ENCODE measurements around the gene RHBDD1. TPM values are rescaled to one million over a fixed set of nuclear protein-coding genes. Genes with fewer than 3 reads are reported as not detected.

The RHBDD1 gene
- total RNA-seq, 1 experiment from 2014 or later = 28.0 TPM

DNA sequence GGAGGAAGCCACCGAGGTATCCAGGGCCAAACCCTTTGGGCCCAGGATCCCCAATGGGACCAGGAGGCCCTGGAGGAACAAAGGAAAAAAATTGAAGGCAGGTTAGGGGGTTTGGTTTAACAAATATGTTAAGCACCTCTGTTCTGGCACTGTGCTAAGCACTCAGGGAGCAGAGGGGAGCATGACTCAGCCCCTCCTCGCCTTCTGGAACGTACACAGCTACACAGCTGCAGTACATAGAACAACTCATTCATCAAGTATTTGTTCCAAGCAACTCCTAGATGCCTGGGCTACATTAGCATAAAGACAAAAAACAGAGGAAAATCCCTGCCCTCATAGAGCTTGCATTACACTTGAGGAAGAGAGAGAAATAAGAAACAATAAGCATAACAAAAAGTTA, 174.6 kb downstream of the RHBDD1 start:
- no TSS peak for BruUV-seq (replicated peaks)
- TF ChIP-seq CTCF (conservative IDR thresholded peaks at IDR 0.05; ENCODE audit: low read depth, low read length) (no peak), EZH2 (IDR thresholded peaks at IDR 0.05; ENCODE audit: borderline replicate concordance, low read depth, low read length, poor library complexity, severe bottlenecking) (no peak)
- Histone ChIP-seq H3K27me3 (replicated peaks; ENCODE audit: insufficient read depth, low read depth, low read length, poor library complexity) (no peaks in the 10 kb centered on the region), H3K4me3 (ENCODE audit: low read depth, low read length, poor library complexity, severe bottlenecking) (no peak overlapping the region), H3K4me1 (ENCODE audit: insufficient read depth, low read length, poor library complexity, severe bottlenecking) (no peaks in the 10 kb centered on the region), H3K27ac (ENCODE audit: low read depth, low read length, poor library complexity, severe bottlenecking) (no peak overlapping the region), H3K36me3 (ENCODE audit: insufficient read depth, low read length, poor library complexity, severe bottlenecking) (no peaks in the 10 kb centered on the region), H3K9me3 (ENCODE audit: low read depth, low read length, poor library complexity, severe bottlenecking) (no peaks in the 10 kb centered on the region)
- no peak for DNase-seq (ENCODE audit: low spot score)
- ChIA-PET POLR2A (ENCODE audit: low non-redundant PET) (no interaction called here), CTCF (no interaction called here)
- intact Hi-C loops (cut with micrococcal nuclease; ENCODE audit: unreplicated experiment) = no loop called here

- H3K27ac ChIP-seq (ENCODE audit: low read depth, low read length, poor library complexity, severe bottlenecking) = no peak overlapping the region
- no peak for TF ChIP-seq EZH2 (IDR thresholded peaks at IDR 0.05; ENCODE audit: borderline replicate concordance, low read depth, low read length, poor library complexity, severe bottlenecking)
- no peaks in the 10 kb centered on the region for H3K36me3 ChIP-seq (ENCODE audit: insufficient read depth, low read length, poor library complexity, severe bottlenecking)
- ChIA-PET CTCF (no interaction called here), POLR2A (ENCODE audit: low non-redundant PET) (no interaction called here)
- H3K4me1 ChIP-seq (ENCODE audit: insufficient read depth, low read length, poor library complexity, severe bottlenecking) = no peaks in the 10 kb centered on the region
- H3K4me3 ChIP-seq (ENCODE audit: low read depth, low read length, poor library complexity, severe bottlenecking) = no peak overlapping the region
- no peaks in the 10 kb centered on the region for H3K9me3 ChIP-seq (ENCODE audit: low read depth, low read length, poor library complexity, severe bottlenecking)
- no TSS peak for BruUV-seq (replicated peaks)
- H3K27me3 ChIP-seq (replicated peaks; ENCODE audit: insufficient read depth, low read depth, low read length, poor library complexity) = no peaks in the 10 kb centered on the region
- no peak for DNase-seq (ENCODE audit: low spot score)
- intact Hi-C loops (cut with micrococcal nuclease; ENCODE audit: unreplicated experiment) = no loop called here
These were observed 177.5 kb downstream of the RHBDD1 start for GRCh38 chr2:227013330-227013729.

GRCh38 chr2:227013881-227014280, 178.0 kb downstream of the RHBDD1 start:
- Histone ChIP-seq H3K4me3 (ENCODE audit: low read depth, low read length, poor library complexity, severe bottlenecking) (no peak overlapping the region), H3K27me3 (replicated peaks; ENCODE audit: insufficient read depth, low read depth, low read length, poor library complexity) (no peaks in the 10 kb centered on the region), H3K4me1 (ENCODE audit: insufficient read depth, low read length, poor library complexity, severe bottlenecking) (no peaks in the 10 kb centered on the region), H3K9me3 (ENCODE audit: low read depth, low read length, poor library complexity, severe bottlenecking) (no peaks in the 10 kb centered on the region), H3K27ac (ENCODE audit: low read depth, low read length, poor library complexity, severe bottlenecking) (no peak overlapping the region), H3K36me3 (ENCODE audit: insufficient read depth, low read length, poor library complexity, severe bottlenecking) (no peaks in the 10 kb centered on the region)
- DNase-seq (ENCODE audit: low spot score) = no peak
- no TSS peak for BruUV-seq (replicated peaks)
- intact Hi-C loops (cut with micrococcal nuclease; ENCODE audit: unreplicated experiment) = no loop called here
- CTCF ChIA-PET = no interaction called here
- TF ChIP-seq EZH2 (IDR thresholded peaks at IDR 0.05; ENCODE audit: borderline replicate concordance, low read depth, low read length, poor library complexity, severe bottlenecking) (no peak), CTCF (conservative IDR thresholded peaks at IDR 0.05; ENCODE audit: low read depth, low read length) (no peak)
- POLR2A ChIA-PET (ENCODE audit: low non-redundant PET) = no interaction called here

DNA sequence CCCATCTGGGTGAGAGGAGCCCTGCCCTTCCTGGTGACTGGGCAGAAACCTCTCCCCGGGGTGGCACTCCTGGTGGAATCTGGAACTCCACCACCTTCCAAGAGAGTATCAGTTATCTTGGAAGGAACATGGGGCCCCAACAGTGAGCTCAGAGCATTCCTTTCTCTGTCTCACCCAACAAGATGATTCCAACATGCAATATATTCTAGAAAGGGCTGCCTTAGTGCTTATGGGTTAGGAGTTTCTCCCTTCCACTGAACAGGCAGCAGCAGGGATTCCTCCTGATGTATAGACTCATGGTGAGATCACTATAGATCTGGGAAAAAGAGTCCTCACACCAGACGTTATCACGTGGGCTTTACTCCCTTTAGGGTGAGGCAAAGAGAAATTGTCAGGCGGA, 181.0 kb downstream of the RHBDD1 start:
- intact Hi-C loops (cut with micrococcal nuclease; ENCODE audit: unreplicated experiment) = no loop called here
- Histone ChIP-seq H3K27ac (ENCODE audit: low read depth, low read length, poor library complexity, severe bottlenecking) (no peak overlapping the region), H3K36me3 (ENCODE audit: insufficient read depth, low read length, poor library complexity, severe bottlenecking) (no peaks in the 10 kb centered on the region), H3K9me3 (ENCODE audit: low read depth, low read length, poor library complexity, severe bottlenecking) (no peaks in the 10 kb centered on the region), H3K4me1 (ENCODE audit: insufficient read depth, low read length, poor library complexity, severe bottlenecking) (no peaks in the 10 kb centered on the region), H3K4me3 (ENCODE audit: low read depth, low read length, poor library complexity, severe bottlenecking) (no peak overlapping the region), H3K27me3 (replicated peaks; ENCODE audit: insufficient read depth, low read depth, low read length, poor library complexity) (no peaks in the 10 kb centered on the region)
- no TSS peak for BruUV-seq (replicated peaks)
- TF ChIP-seq CTCF (conservative IDR thresholded peaks at IDR 0.05; ENCODE audit: low read depth, low read length) (no peak), EZH2 (IDR thresholded peaks at IDR 0.05; ENCODE audit: borderline replicate concordance, low read depth, low read length, poor library complexity, severe bottlenecking) (no peak)
- no peak for DNase-seq (ENCODE audit: low spot score)
- ChIA-PET CTCF (no interaction called here), POLR2A (ENCODE audit: low non-redundant PET) (no interaction called here)

Measured in A673 (cell line).